H1 (cell line): ENCODE measurements around the gene RASSF9. TPM values are rescaled to one million over a fixed set of nuclear protein-coding genes. Genes with fewer than 3 reads are reported as not detected.

Experiments used
- CTCF ChIA-PET: fragments of 300-600 bp; sonication (Branson Sonifier 250); formaldehyde crosslinking; loops from one replicate; lab custom pipeline; 2021; ENCODE audit not compliant: partially characterized antibody; lab: Charles Lee
- POLR2A ChIA-PET: fragments of 300-600 bp; sonication (Branson Sonifier 250); formaldehyde crosslinking; loops from one replicate; lab custom pipeline; 2021; ENCODE audit warnings: inconsistent platforms; ENCODE audit not compliant: partially characterized antibody; lab: Charles Lee
- DNase-seq, 2 experiments: peaks; one replicate each; pipeline versions ENCODE4 v3.0.0 to v3.0.0-alpha.2; 2010 to 2022; ENCODE audit warnings: low spot score in 2 of 2, low read depth in 1 of 2, mixed read lengths in 1 of 2
- FAIRE-seq: peaks from 2 replicates; lab custom pipeline; 2011; peaks lifted over from hg19 to GRCh38; lab: Jason Lieb, UNC
- H2AFZ ChIP-seq: 2 replicates; pipeline ENCODE4 v1.8.1; 2012; ENCODE audit warnings: low read length, inconsistent platforms
- H2AK5ac ChIP-seq: 2 replicates; pipeline ENCODE4 v1.6.1; 2013; ENCODE audit warnings: low read depth, low read length
- H2BK120ac ChIP-seq: replicated peaks from 2 replicates; pipeline ENCODE3; 2013; ENCODE audit warnings: low read depth, low read length, inconsistent platforms
- H2BK12ac ChIP-seq: 2 replicates; pipeline ENCODE4 v1.6.1; 2013; ENCODE audit warnings: low read depth, low read length
- H2BK15ac ChIP-seq: 2 replicates; pipeline ENCODE4 v1.6.1; 2013; ENCODE audit warnings: low read length
- H2BK20ac ChIP-seq: 2 replicates; pipeline ENCODE4 v1.6.1; 2013; ENCODE audit warnings: low read length
- H2BK5ac ChIP-seq: 2 replicates; pipeline ENCODE4 v1.6.1; 2013; ENCODE audit warnings: low read depth, low read length
- H3K14ac ChIP-seq: 2 replicates; pipeline ENCODE4 v1.6.1; 2013; ENCODE audit warnings: inconsistent platforms; ENCODE audit not compliant: insufficient read length
- H3K18ac ChIP-seq: 2 replicates; pipeline ENCODE4 v1.6.1; 2013; ENCODE audit warnings: low read length; ENCODE audit errors: extremely low read depth
- H3K23ac ChIP-seq: 2 replicates; pipeline ENCODE4 v1.6.1; 2013; ENCODE audit warnings: inconsistent platforms; ENCODE audit not compliant: insufficient read length
- H3K23me2 ChIP-seq: 2 replicates; pipeline ENCODE4 v1.6.1; 2013; ENCODE audit warnings: low read depth, low read length
- H3K27ac ChIP-seq: 2 replicates; pipeline ENCODE4 v1.6.1; 2011; ENCODE audit warnings: low read depth, low read length, inconsistent platforms
- H3K27me3 ChIP-seq, 4 experiments: replicated peaks in 1 of 4; 1 replicate in 1 of 4; 2 replicates in 3 of 4; pipeline versions ENCODE4 v1.6.1 to v1.8.1; 2011 to 2013; ENCODE audit warnings: low read length in 3 of 4, mild to moderate bottlenecking in 3 of 4, inconsistent platforms in 2 of 4, mixed read lengths in 2 of 4, moderate library complexity in 1 of 4; ENCODE audit not compliant: control insufficient read depth in 3 of 4, insufficient read depth in 3 of 4; ENCODE audit errors: extremely low read depth in 1 of 4
- H3K36me3 ChIP-seq, 4 experiments: 2 replicates each; pipeline versions ENCODE4 v1.6.1 to v1.8.1; 2011 to 2013; ENCODE audit warnings: mild to moderate bottlenecking in 4 of 4, low read length in 3 of 4, moderate library complexity in 2 of 4, control low read depth in 1 of 4, inconsistent platforms in 1 of 4; ENCODE audit not compliant: insufficient read depth in 4 of 4, control insufficient read depth in 2 of 4
- H3K4ac ChIP-seq: replicated peaks from 2 replicates; pipeline ENCODE3; 2013; ENCODE audit warnings: low read length, low read depth, mixed read lengths, inconsistent platforms; ENCODE audit not compliant: insufficient read length
- H3K4me1 ChIP-seq, 4 experiments: replicated peaks in 1 of 4; 1 replicate in 1 of 4; 2 replicates in 3 of 4; pipeline versions ENCODE4 v1.6.1 to v1.8.1; 2011 to 2013; ENCODE audit warnings: low read length in 3 of 4, inconsistent platforms in 2 of 4, mixed read lengths in 1 of 4; ENCODE audit not compliant: insufficient read depth in 4 of 4, control insufficient read depth in 3 of 4
- H3K4me2 ChIP-seq, 2 experiments: 2 replicates each; pipeline versions ENCODE4 v1.6.1 to v1.8.1; 2011 to 2013; ENCODE audit warnings: low read depth in 2 of 2, low read length in 2 of 2, control low read depth in 1 of 2, inconsistent platforms in 1 of 2, mild to moderate bottlenecking in 1 of 2; ENCODE audit not compliant: insufficient read depth in 1 of 2
- H3K4me3 ChIP-seq, 4 experiments: fragments of 200-600, 300-600 bp in 1 of 4; sonication (generic), shearing (Covaris generic), sonication (Bioruptor Twin) in 1 of 4; 2 replicates each; pipeline versions ENCODE4 v1.5.1 to v1.8.1; 2011 to 2016; ENCODE audit warnings: low read length in 4 of 4, low read depth in 3 of 4, control low read depth in 2 of 4, inconsistent platforms in 2 of 4, mild to moderate bottlenecking in 2 of 4, mixed read lengths in 1 of 4, moderate library complexity in 1 of 4; ENCODE audit not compliant: insufficient read depth in 2 of 4; ENCODE audit errors: extremely low read depth in 1 of 4
- H3K56ac ChIP-seq: replicated peaks from 2 replicates; pipeline ENCODE3; 2013; ENCODE audit warnings: low read depth, mild to moderate bottlenecking, mixed read lengths, low read length, inconsistent platforms; ENCODE audit not compliant: insufficient read length
- H3K79me1 ChIP-seq: 2 replicates; pipeline ENCODE4 v1.6.1; 2013; ENCODE audit warnings: low read depth, low read length, control low read depth
- H3K79me2 ChIP-seq, 2 experiments: 2 replicates each; pipeline versions ENCODE4 v1.6.1 to v1.8.1; 2012 to 2013; ENCODE audit warnings: low read length in 2 of 2, mild to moderate bottlenecking in 2 of 2, inconsistent platforms in 1 of 2; ENCODE audit not compliant: insufficient read depth in 2 of 2, control insufficient read depth in 1 of 2
- H3K9ac ChIP-seq, 4 experiments: replicated peaks in 1 of 4; 1 replicate in 1 of 4; 2 replicates in 3 of 4; pipeline versions ENCODE4 v1.6.1 to v1.8.1; 2011 to 2013; ENCODE audit warnings: low read depth in 3 of 4, low read length in 3 of 4, control low read depth in 2 of 4, mild to moderate bottlenecking in 2 of 4, moderate library complexity in 2 of 4, inconsistent platforms in 1 of 4; ENCODE audit errors: extremely low read depth in 1 of 4
- H3K9me3 ChIP-seq, 2 experiments: 2 replicates each; pipeline versions ENCODE4 v1.6.1 to v1.8.1; 2012 to 2013; ENCODE audit warnings: mild to moderate bottlenecking in 2 of 2, moderate library complexity in 2 of 2, control low read depth in 1 of 2, inconsistent platforms in 1 of 2, low read depth in 1 of 2, low read length in 1 of 2, mixed read lengths in 1 of 2; ENCODE audit not compliant: insufficient read depth in 2 of 2
- H4K20me1 ChIP-seq, 2 experiments: replicated peaks in 1 of 2; 2 replicates each; pipeline versions ENCODE3 to v1.8.1; 2011 to 2013; ENCODE audit warnings: inconsistent platforms in 2 of 2, low read length in 2 of 2, mild to moderate bottlenecking in 1 of 2; ENCODE audit not compliant: insufficient read depth in 2 of 2, control insufficient read depth in 1 of 2
- H4K5ac ChIP-seq: 2 replicates; pipeline ENCODE4 v1.6.1; 2013; ENCODE audit warnings: low read length, low read depth, mixed read lengths, inconsistent platforms; ENCODE audit not compliant: insufficient read length
- H4K8ac ChIP-seq: 2 replicates; pipeline ENCODE4 v1.8.0; 2013; ENCODE audit warnings: mild to moderate bottlenecking, moderate library complexity, low read length, inconsistent platforms; ENCODE audit not compliant: insufficient read depth; ENCODE audit errors: extremely low read depth
- H4K91ac ChIP-seq: replicated peaks from 2 replicates; pipeline ENCODE3; 2013; ENCODE audit warnings: low read length, mixed read lengths, inconsistent platforms; ENCODE audit not compliant: insufficient read length
- CEBPB ChIP-seq: IDR thresholded peaks from 2 replicates; pipeline ENCODE4 v1.6.1; 2012; ENCODE audit warnings: low read depth, low read length
- HDAC6 ChIP-seq: IDR thresholded peaks from one replicate; pipeline ENCODE4 v1.7.1; 2012; ENCODE audit warnings: low read depth, mild to moderate bottlenecking, inconsistent platforms, low read length, moderate library complexity
- JUND ChIP-seq: IDR thresholded peaks from 2 replicates; pipeline ENCODE4 v1.6.1; 2011; ENCODE audit warnings: mild to moderate bottlenecking, improper control_type of control experiment, low read length
- KDM5A ChIP-seq: fragments of 200-600 bp; IDR thresholded peaks from 2 replicates; pipeline ENCODE4 v1.7.1; 2012; ENCODE audit warnings: mild to moderate bottlenecking, low read length, inconsistent platforms, mixed read lengths
- NANOG ChIP-seq: IDR thresholded peaks from 2 replicates; pipeline ENCODE4 v1.6.1; 2011; ENCODE audit warnings: low read length, low read depth, mild to moderate bottlenecking, inconsistent platforms; ENCODE audit not compliant: insufficient read depth, poor library complexity, severe bottlenecking
- POLR2A ChIP-seq, 2 experiments: IDR thresholded peaks; 1 replicate in 1 of 2; 2 replicates in 1 of 2; pipeline ENCODE4 v1.6.1; 2011; ENCODE audit warnings: low read depth in 2 of 2, low read length in 2 of 2, mild to moderate bottlenecking in 2 of 2; ENCODE audit errors: control extremely low read depth in 1 of 2
- SIRT6 ChIP-seq: IDR thresholded peaks from one replicate; pipeline ENCODE4 v1.7.1; 2012; ENCODE audit warnings: low read length, inconsistent platforms
- ZNF274 ChIP-seq: IDR thresholded peaks from 2 replicates; pipeline ENCODE4 v1.7.0; 2012; ENCODE audit warnings: low read length, borderline replicate concordance; ENCODE audit errors: extremely low read depth
- polyA plus RNA-seq, 7 experiments: library from polyadenylated mRNA; depleted of rRNA in 3 of 7; stranded (reverse) in 5 of 7; unstranded in 2 of 7; fragments of >200 nt in 5 of 7; fragments of 200-250 nt in 2 of 7; gene quantifications; 1 replicate in 5 of 7; 2 replicates in 1 of 7; 4 replicates in 1 of 7; pipeline versions ENCODE4 v1.2.1 to v1.2.3, GENCODE V29; 2011 to 2013; ENCODE audit warnings: missing spikeins in 2 of 7, mixed read lengths in 2 of 7
- total RNA-seq: library from RNA; stranded (reverse); fragmentation: NEBNext Ultra II Directional; extraction: Animal tissue kit (Norgen Biotek cat#: 25700); gene quantifications from 2 replicates; pipeline ENCODE4 v1.2.1, GENCODE V29; 2021

Gene RASSF9
- total and polyA plus RNA-seq, 2 of the 8 experiments (the other 6 are each of a cell fraction or from before 2014, with no cell fraction given) = 0.06 to 0.39 TPM

GRCh38 chr12:85883763-85884162 is 47.6 kb upstream of the RASSF9 start:
- POLR2A ChIA-PET = no interaction called here
- Histone ChIP-seq H2BK12ac (no peak overlapping the region), H2BK20ac (no peak overlapping the region), H3K4ac (no peak overlapping the region), H4K5ac (no peak overlapping the region), H3K27me3 (no peaks in the 10 kb centered on the region), H4K20me1 (no peaks in the 10 kb centered on the region), H3K9ac (no peak overlapping the region), H2BK15ac (no peak overlapping the region), H3K27ac (no peak overlapping the region)
- no peak for TF ChIP-seq JUND
- no peak for TF ChIP-seq HDAC6
- TF ChIP-seq ZNF274 = no peak
- no peak for TF ChIP-seq KDM5A
- TF ChIP-seq CEBPB = no peak
- TF ChIP-seq SIRT6 = no peak
- no peak for TF ChIP-seq NANOG
- TF ChIP-seq POLR2A (IDR thresholded peaks at IDR 0.05; ENCODE audit: control extremely low read depth in 1 of 2, low read depth in 2 of 2, low read length in 2 of 2) = no peak
- TF ChIP-seq, all 59 proteins: peak for 0
- H3K79me2 ChIP-seq = no peaks in the 10 kb centered on the region
- no peak overlapping the region for H4K91ac ChIP-seq
- H2BK120ac ChIP-seq = no peak overlapping the region
- FAIRE-seq (no peak), DNase-seq (no peak)
- H3K23me2 ChIP-seq = no peaks in the 10 kb centered on the region
- no peak overlapping the region for H2AFZ ChIP-seq
- no peaks in the 10 kb centered on the region for H3K9me3 ChIP-seq
- H2AK5ac ChIP-seq = no peak overlapping the region
- no peak overlapping the region for H3K23ac ChIP-seq
- H2BK5ac ChIP-seq = no peak overlapping the region
- CTCF ChIA-PET = interaction anchor here (1.5 to 2.0 kb wide), 2 partner anchors 17 to 37 kb away, joined by 6 to 12 read pairs; no protein-coding TSS in a partner anchor
- no peaks in the 10 kb centered on the region for H3K36me3 ChIP-seq
- no peak overlapping the region for H3K4me2 ChIP-seq
- no peak overlapping the region for H3K14ac ChIP-seq
- no peak overlapping the region for H3K56ac ChIP-seq
- H3K18ac ChIP-seq = no peak overlapping the region
- H3K4me1 ChIP-seq = no peaks in the 10 kb centered on the region
- H3K79me1 ChIP-seq = no peaks in the 10 kb centered on the region
- H3K4me3 ChIP-seq = no peak overlapping the region
- no peak overlapping the region for H4K8ac ChIP-seq
